Stimulated activated CD8-positive, alpha-beta memory T cell treated with anti-CD3 and anti-CD28 coated beads, Interleukin-12 subunit alpha, Interleukin-12 subunit beta, amount 100 ng/mL, for 4 hours (primary cell): ENCODE measurements around the gene STX8.
A peak's percentile ranks its signal among the peaks of the same experiment; 100 is the strongest.
"Not testable (repeated sequence)": the region's sequence is repeated elsewhere in the genome, so short reads cannot be mapped to it uniquely, and the experiment has no call there.

Experiments used
- DNase-seq: peaks from one replicate; pipeline ENCODE4 v3.0.0-alpha.2; 2020; ENCODE audit warnings: low read depth

STX8 gene

GRCh38 chr17:9259419-9259818 lies 316.2 kb downstream of the STX8 start:
- no peak for DNase-seq

- DNase-seq, result no peak
Measured at GRCh38 chr17:9258115-9259015, 317.3 kb downstream of the STX8 start.

- DNase-seq, result not testable (repeated sequence)
Measured at GRCh38 chr17:9257630-9257965, 318.0 kb downstream of the STX8 start.

GRCh38 chr17:9256751-9257629 lies 318.6 kb downstream of the STX8 start:
- DNase-seq, result no peak

GRCh38 chr17:9256361-9256750 lies 319.3 kb downstream of the STX8 start:
- DNase-seq, result no peak

GRCh38 chr17:9255833-9256232 lies 319.8 kb downstream of the STX8 start:
- DNase-seq, result no peak

GRCh38 chr17:9254841-9255240 lies 320.8 kb downstream of the STX8 start:
- no peak for DNase-seq

GRCh38 chr17:9253308-9253707 lies 322.3 kb downstream of the STX8 start:
- no peak for DNase-seq

- DNase-seq, result no peak
Measured at GRCh38 chr17:9251273-9251672, 324.3 kb downstream of the STX8 start.

GRCh38 chr17:9249245-9249953 lies 326.2 kb downstream of the STX8 start:
- no peak for DNase-seq

GRCh38 chr17:9247401-9247938 lies 328.1 kb downstream of the STX8 start:
- DNase-seq, result no peak

GRCh38 chr17:9244066-9245052 lies 331.3 kb downstream of the STX8 start:
- DNase-seq, result no peak

- no peak for DNase-seq
Measured at GRCh38 chr17:9242983-9243382, 332.6 kb downstream of the STX8 start.

GRCh38 chr17:9242497-9242881 lies 333.1 kb downstream of the STX8 start:
- no peak for DNase-seq

- DNase-seq, result no peak
Measured at GRCh38 chr17:9241774-9242496, 333.7 kb downstream of the STX8 start.

- no peak for DNase-seq
Measured at GRCh38 chr17:9241371-9241712, 334.3 kb downstream of the STX8 start.

- DNase-seq, result no peak
Measured at GRCh38 chr17:9240659-9241370, 334.8 kb downstream of the STX8 start.

GRCh38 chr17:9239793-9240658 lies 335.6 kb downstream of the STX8 start:
- DNase-seq, result peak; percentile 54
